Stimulated activated CD4-positive, alpha-beta T cell treated with anti-CD3 and anti-CD28 coated beads, TNF-alpha, amount 100 ng/mL, for 1 hour (primary cell): Measurements from ENCODE around the gene ZNF385D.
"Not testable (repeated sequence)": the region's sequence is repeated elsewhere in the genome, so short reads cannot be mapped to it uniquely, and the experiment has no call there.

Experiments used
- DNase-seq, 3 donors: peaks; one replicate each; pipeline ENCODE4 v3.0.0-alpha.2; 2020; ENCODE audit warnings: low read depth in 3 of 3, low spot score in 1 of 3

ZNF385D gene

GRCh38 chr3:21524133-21524532 lies 226.9 kb downstream of the ZNF385D start:
- DNase-seq, result no peak

GRCh38 chr3:21520106-21520963 lies 230.7 kb downstream of the ZNF385D start:
- DNase-seq, result no peak

GRCh38 chr3:21517184-21517583 lies 233.8 kb downstream of the ZNF385D start:
- DNase-seq, result no peak

- DNase-seq, result no peak
Observed at GRCh38 chr3:21515417-21515816, 235.6 kb downstream of the ZNF385D start.

GRCh38 chr3:21509731-21510470 lies 241.1 kb downstream of the ZNF385D start:
- no peak for DNase-seq

GRCh38 chr3:21508246-21508645 lies 242.8 kb downstream of the ZNF385D start:
- no peak for DNase-seq

GRCh38 chr3:21505711-21506460 lies 245.1 kb downstream of the ZNF385D start:
- DNase-seq, result no peak

- no peak for DNase-seq
Observed at GRCh38 chr3:21502656-21503055, 248.4 kb downstream of the ZNF385D start.

GRCh38 chr3:21500834-21501233 lies 250.2 kb downstream of the ZNF385D start:
- DNase-seq, result no peak

GRCh38 chr3:21490671-21491070 lies 260.3 kb downstream of the ZNF385D start:
- DNase-seq, result not testable (repeated sequence)

GRCh38 chr3:21487520-21487919 lies 263.5 kb downstream of the ZNF385D start:
- no peak for DNase-seq

- not testable (repeated sequence) for DNase-seq
Observed at GRCh38 chr3:21486024-21486935, 264.7 kb downstream of the ZNF385D start.

- DNase-seq, result no peak
Observed at GRCh38 chr3:21484828-21485144, 266.2 kb downstream of the ZNF385D start.

GRCh38 chr3:21484057-21484827 lies 266.8 kb downstream of the ZNF385D start:
- DNase-seq, result no peak

- no peak for DNase-seq
Observed at GRCh38 chr3:21481991-21482390, 269.0 kb downstream of the ZNF385D start.

- DNase-seq, result no peak
Observed at GRCh38 chr3:21477541-21478288, 273.3 kb downstream of the ZNF385D start.

GRCh38 chr3:21466476-21466875 lies 284.5 kb downstream of the ZNF385D start:
- no peak for DNase-seq

- DNase-seq, result no peak
Observed at GRCh38 chr3:21464746-21465145, 286.3 kb downstream of the ZNF385D start.

GRCh38 chr3:21463319-21463718 lies 287.7 kb downstream of the ZNF385D start:
- DNase-seq, result no peak
